Breast epithelium (tissue), 4 donors: ENCODE data around the gene RPL28. TPM values are rescaled to one million over a fixed set of nuclear protein-coding genes. Genes with fewer than 3 reads are reported as not detected.

Source experiments
- DNase-seq, 2 donors: peaks; one replicate each; pipeline ENCODE4 v3.0.0-alpha.2; 2019; ENCODE audit warnings: low spot score in 2 of 2
- H3K27ac ChIP-seq, 2 donors: fragments of 200-600 bp; sonication (generic) in 1 of 2; one replicate each; pipeline ENCODE4 v1.5.1; 2016 to 2019; ENCODE audit warnings: mild to moderate bottlenecking in 1 of 2
- H3K27me3 ChIP-seq, 2 donors: fragments of 200-600 bp; sonication (generic) in 1 of 2; one replicate each; pipeline versions ENCODE4 v1.5.1 to v1.6.0; 2017 to 2019; ENCODE audit warnings: control low read depth in 1 of 2, mild to moderate bottlenecking in 1 of 2
- H3K36me3 ChIP-seq: fragments of 200-600 bp; one replicate; pipeline ENCODE4 v1.5.1; 2019
- H3K4me1 ChIP-seq, 2 donors: fragments of 200-600 bp; sonication (generic); one replicate each; pipeline ENCODE4 v1.5.1; 2016 to 2019; ENCODE audit warnings: control low read depth in 1 of 2
- H3K4me3 ChIP-seq, 3 donors: fragments of 200-600 bp; sonication (generic); 1 replicate in 2 of 3; 2 replicates in 1 of 3; pipeline ENCODE4 v1.5.1; 2016 to 2019; ENCODE audit warnings: mild to moderate bottlenecking in 3 of 3, moderate library complexity in 2 of 3
- H3K9me3 ChIP-seq, 2 donors: fragments of 200-600 bp; sonication (generic) in 1 of 2; one replicate each; pipeline ENCODE4 v1.5.1; 2016 to 2019; ENCODE audit warnings: control low read depth in 1 of 2
- CTCF ChIP-seq, 3 donors: fragments of 450-650 bp; IDR thresholded peaks; one replicate each; pipeline ENCODE4 v1.5.1; 2016 to 2017; ENCODE audit warnings: antibody characterized with exemption in 3 of 3, mild to moderate bottlenecking in 3 of 3, moderate library complexity in 3 of 3
- POLR2A ChIP-seq: fragments of 450-650 bp; IDR thresholded peaks from one replicate; pipeline ENCODE4 v1.6.1; 2016; ENCODE audit warnings: antibody characterized with exemption, mild to moderate bottlenecking, moderate library complexity
- POLR2AphosphoS5 ChIP-seq, 3 donors: sonication (generic); formaldehyde crosslinking; IDR thresholded peaks; one replicate each; pipeline ENCODE4 v1.6.1; 2017; ENCODE audit warnings: antibody characterized with exemption in 3 of 3
- intact Hi-C: fragments of 100-400 bp; cut with DNase I; formaldehyde crosslinking; loops from one replicate; pipeline ENCODE4 v1.15.1; 2023; ENCODE audit warnings: low total_unique reads
- total RNA-seq, 3 donors: library from RNA; depleted of rRNA; stranded (reverse); fragments of >200 nt; gene quantifications; one replicate each; pipeline ENCODE4 v1.1.0, GENCODE V29; 2016

RPL28 gene
- total RNA-seq, 3 donors from 2014 or later: 462 to 673 (median 471) TPM

GRCh38 chr19:55340784-55341147 lies 45.0 kb upstream of the RPL28 start:
- Histone ChIP-seq H3K9me3 (no peaks in the 10 kb centered on the region), H3K4me1 (no peaks in the 10 kb centered on the region), H3K36me3 (no peaks in the 10 kb centered on the region), H3K4me3 (peak overlapping the region; percentile 74 to 87 (median 85)), H3K27me3 (no peaks in the 10 kb centered on the region), H3K27ac (peak overlapping the region; percentile 96 to 99)
- no peak for TF ChIP-seq POLR2AphosphoS5 (IDR thresholded peaks at IDR 0.05)
- no peak for TF ChIP-seq CTCF (IDR thresholded peaks at IDR 0.05)
- TF ChIP-seq POLR2A: no peak
- intact Hi-C loops: no loop called here
- DNase-seq: peak in 1 of 2 donors; percentile 30

GRCh38 chr19:55341171-55341588 lies 44.6 kb upstream of the RPL28 start:
- Histone ChIP-seq H3K4me3 (peak overlapping the region; percentile 74 to 87 (median 85)), H3K36me3 (no peaks in the 10 kb centered on the region), H3K4me1 (no peaks in the 10 kb centered on the region), H3K27me3 (no peaks in the 10 kb centered on the region), H3K9me3 (no peaks in the 10 kb centered on the region), H3K27ac (peak overlapping the region; percentile 96 to 99)
- TF ChIP-seq POLR2AphosphoS5 (IDR thresholded peaks at IDR 0.05): no peak
- no peak for TF ChIP-seq POLR2A
- TF ChIP-seq CTCF (IDR thresholded peaks at IDR 0.05): no peak
- intact Hi-C loops: no loop called here
- peak; percentile 59 to 61 for DNase-seq

- H3K4me1 ChIP-seq: no peaks in the 10 kb centered on the region
- H3K9me3 ChIP-seq: no peaks in the 10 kb centered on the region
- H3K27me3 ChIP-seq: no peaks in the 10 kb centered on the region
- H3K4me3 ChIP-seq: peak overlapping the region in 2 of 3 donors; percentile 85 to 87
- no peak for DNase-seq
- intact Hi-C loops: no loop called here
- no peak overlapping the region for H3K27ac ChIP-seq
- no peaks in the 10 kb centered on the region for H3K36me3 ChIP-seq
- TF ChIP-seq POLR2AphosphoS5 (IDR thresholded peaks at IDR 0.05): no peak
Observed at GRCh38 chr19:55341595-55342531, 43.9 kb upstream of the RPL28 start.

- no peak overlapping the region for H3K4me3 ChIP-seq
- no peaks in the 10 kb centered on the region for H3K4me1 ChIP-seq
- TF ChIP-seq CTCF (IDR thresholded peaks at IDR 0.05): no peak
- no peak for TF ChIP-seq POLR2A
- TF ChIP-seq POLR2AphosphoS5 (IDR thresholded peaks at IDR 0.05): no peak
- no peaks in the 10 kb centered on the region for H3K36me3 ChIP-seq
- H3K27me3 ChIP-seq: no peaks in the 10 kb centered on the region
- peak in 1 of 2 donors; percentile 37 for DNase-seq
- intact Hi-C loops: no loop called here
- no peaks in the 10 kb centered on the region for H3K9me3 ChIP-seq
- peak overlapping the region; percentile 1 to 39 for H3K27ac ChIP-seq
Observed at GRCh38 chr19:55344444-55344843, 41.3 kb upstream of the RPL28 start.

- Histone ChIP-seq H3K36me3 (no peaks in the 10 kb centered on the region), H3K4me1 (no peaks in the 10 kb centered on the region), H3K4me3 (no peak overlapping the region), H3K9me3 (no peaks in the 10 kb centered on the region), H3K27me3 (no peaks in the 10 kb centered on the region), H3K27ac (peak overlapping the region; percentile 25 to 58)
- no peak for TF ChIP-seq POLR2A
- no peak for TF ChIP-seq CTCF (IDR thresholded peaks at IDR 0.05)
- TF ChIP-seq POLR2AphosphoS5 (IDR thresholded peaks at IDR 0.05): no peak
- DNase-seq: no peak
- intact Hi-C loops: no loop called here
Observed at GRCh38 chr19:55345101-55345817, 40.5 kb upstream of the RPL28 start.
